Fibroblast of lung (primary cell): Measurements from ENCODE around the gene MAP7D2. TPM values are rescaled to one million over a fixed set of nuclear protein-coding genes. Genes with fewer than 3 reads are reported as not detected.

ENCODE experiments used
- DNase-seq, 2 donors: peaks; one replicate each; pipeline versions ENCODE4 v3.0.0 to v3.0.0-alpha.2; 2010; ENCODE audit warnings: low read depth in 2 of 2
- H2AFZ ChIP-seq: 2 replicates; pipeline ENCODE4 v1.5.1; 2012; ENCODE audit warnings: low read length, control low read depth, inconsistent platforms
- H3K27ac ChIP-seq: 2 replicates; pipeline ENCODE4 v1.5.1; 2011; ENCODE audit warnings: low read length, control low read depth; ENCODE audit not compliant: insufficient read depth
- H3K27me3 ChIP-seq: 2 replicates; pipeline ENCODE4 v1.5.1; 2011; ENCODE audit warnings: mild to moderate bottlenecking, low read length; ENCODE audit not compliant: control insufficient read depth, insufficient read depth
- H3K36me3 ChIP-seq: 2 replicates; pipeline ENCODE4 v1.5.1; 2011; ENCODE audit warnings: low read length; ENCODE audit not compliant: control insufficient read depth, insufficient read depth
- H3K4me1 ChIP-seq: 2 replicates; pipeline ENCODE4 v1.5.1; 2011; ENCODE audit warnings: low read length; ENCODE audit not compliant: control insufficient read depth, insufficient read depth; ENCODE audit errors: extremely low read depth
- H3K4me2 ChIP-seq: 2 replicates; pipeline ENCODE4 v1.5.1; 2011; ENCODE audit warnings: low read length, control low read depth; ENCODE audit not compliant: insufficient read depth; ENCODE audit errors: extremely low read depth
- H3K4me3 ChIP-seq, 4 experiments: fragments of 200-600 bp in 1 of 4; sonication (generic) in 1 of 4; replicated peaks in 1 of 4; 2 replicates each; pipeline ENCODE4 v1.5.1; 2011 to 2016; ENCODE audit warnings: low read length in 4 of 4, low read depth in 3 of 4, mild to moderate bottlenecking in 3 of 4, control low read depth in 2 of 4, inconsistent platforms in 1 of 4, mixed read lengths in 1 of 4; ENCODE audit not compliant: insufficient read depth in 1 of 4; ENCODE audit errors: control extremely low read depth in 1 of 4
- H3K79me2 ChIP-seq: 2 replicates; pipeline ENCODE4 v1.5.1; 2012; ENCODE audit warnings: mild to moderate bottlenecking, low read length, inconsistent platforms; ENCODE audit not compliant: control insufficient read depth, insufficient read depth
- H3K9ac ChIP-seq: 2 replicates; pipeline ENCODE4 v1.5.1; 2011; ENCODE audit warnings: mild to moderate bottlenecking, low read length, control low read depth; ENCODE audit not compliant: insufficient read depth
- H3K9me3 ChIP-seq: 2 replicates; pipeline ENCODE4 v1.5.1; 2012; ENCODE audit warnings: low read depth, low read length; ENCODE audit not compliant: control insufficient read depth, insufficient read depth
- H4K20me1 ChIP-seq: 2 replicates; pipeline ENCODE4 v1.5.1; 2011; ENCODE audit warnings: low read length; ENCODE audit not compliant: control insufficient read depth, insufficient read depth; ENCODE audit errors: extremely low read depth
- CTCF ChIP-seq, 2 donors: IDR thresholded peaks in 1 of 2; conservative IDR thresholded peaks in 1 of 2; 1 replicate in 1 of 2; 2 replicates in 1 of 2; pipeline ENCODE4 v1.5.1; 2011 to 2012; ENCODE audit warnings: low read length in 2 of 2, control low read depth in 1 of 2, inconsistent platforms in 1 of 2, low read depth in 1 of 2, mild to moderate bottlenecking in 1 of 2
- EZH2 ChIP-seq: IDR thresholded peaks from 2 replicates; pipeline ENCODE4 v1.5.1; 2012; ENCODE audit warnings: low read length, control low read depth, mild to moderate bottlenecking; ENCODE audit errors: missing control alignments
- polyA plus RNA-seq, 2 donors: library from polyadenylated mRNA; depleted of rRNA in 1 of 2; stranded (reverse) in 1 of 2; unstranded in 1 of 2; fragments of >200 nt; gene quantifications; 2 replicates each; pipeline ENCODE4 v1.2.1, GENCODE V29; 2011 to 2012; ENCODE audit warnings: missing spikeins in 1 of 2
- total RNA-seq: library from RNA; depleted of rRNA; stranded (reverse); fragments of >200 nt; gene quantifications from 2 replicates; pipeline ENCODE4 v1.2.1, GENCODE V29; 2014

The MAP7D2 gene
- total and polyA plus RNA-seq, 2 donors (not counting 1 experiment from before 2014, with no cell fraction given) = under 0.01 to 0.26 TPM

GRCh38 chrX:20151689-20152088 lies 35.0 kb upstream of the MAP7D2 start:
- Histone ChIP-seq H3K9me3 (no peaks in the 10 kb centered on the region), H3K27ac (no peak overlapping the region), H3K36me3 (no peaks in the 10 kb centered on the region), H3K79me2 (no peaks in the 10 kb centered on the region), H3K4me1 (no peaks in the 10 kb centered on the region), H3K27me3 (no peaks in the 10 kb centered on the region), H3K9ac (no peak overlapping the region), H4K20me1 (no peaks in the 10 kb centered on the region), H3K4me3 (no peak overlapping the region), H2AFZ (no peak overlapping the region), H3K4me2 (no peak overlapping the region)
- no peak for DNase-seq
- TF ChIP-seq CTCF (conservative IDR thresholded peaks at IDR 0.05 in 1 of 2, IDR thresholded peaks at IDR 0.05 in 1 of 2; ENCODE audit: low read depth in 1 of 2, low read length in 2 of 2) (no peak), EZH2 (no peak)

- TF ChIP-seq CTCF (conservative IDR thresholded peaks at IDR 0.05 in 1 of 2, IDR thresholded peaks at IDR 0.05 in 1 of 2; ENCODE audit: low read depth in 1 of 2, low read length in 2 of 2) (no peak), EZH2 (no peak)
- Histone ChIP-seq H3K9ac (no peak overlapping the region), H3K4me2 (no peak overlapping the region), H3K4me1 (no peaks in the 10 kb centered on the region), H3K4me3 (no peak overlapping the region), H3K9me3 (no peaks in the 10 kb centered on the region), H2AFZ (no peak overlapping the region), H3K36me3 (no peaks in the 10 kb centered on the region), H4K20me1 (no peaks in the 10 kb centered on the region), H3K27me3 (no peaks in the 10 kb centered on the region), H3K79me2 (no peaks in the 10 kb centered on the region), H3K27ac (no peak overlapping the region)
- DNase-seq = no peak
These were observed 32.6 kb upstream of the MAP7D2 start for GRCh38 chrX:20149326-20149725.

GRCh38 chrX:20147561-20147960 lies 30.9 kb upstream of the MAP7D2 start:
- no peaks in the 10 kb centered on the region for H3K27me3 ChIP-seq
- H2AFZ ChIP-seq = no peak overlapping the region
- no peak for TF ChIP-seq EZH2
- no peak for TF ChIP-seq CTCF (conservative IDR thresholded peaks at IDR 0.05 in 1 of 2, IDR thresholded peaks at IDR 0.05 in 1 of 2; ENCODE audit: low read depth in 1 of 2, low read length in 2 of 2)
- no peak overlapping the region for H3K27ac ChIP-seq
- no peaks in the 10 kb centered on the region for H3K79me2 ChIP-seq
- no peaks in the 10 kb centered on the region for H3K36me3 ChIP-seq
- H3K4me1 ChIP-seq = no peaks in the 10 kb centered on the region
- DNase-seq = no peak
- no peak overlapping the region for H3K9ac ChIP-seq
- H3K4me2 ChIP-seq = no peak overlapping the region
- H3K9me3 ChIP-seq = no peaks in the 10 kb centered on the region
- H4K20me1 ChIP-seq = no peaks in the 10 kb centered on the region
- H3K4me3 ChIP-seq = no peak overlapping the region
